Loucy (cell line): ENCODE data around the gene AUH.

Source experiments
- EZH2phosphoT487 ChIP-seq: fragments of 200-600 bp; IDR thresholded peaks from 2 replicates; pipeline ENCODE4 v1.6.1; 2018; ENCODE audit warnings: antibody characterized with exemption, mild to moderate bottlenecking, moderate library complexity, borderline replicate concordance
- TF ChIP-seq, protein P1 (sequence below): fragments of 200-600 bp; sonication (generic); conservative IDR thresholded peaks from 2 replicates; pipeline ENCODE4 v1.5.1; 2014; ENCODE audit warnings: mild to moderate bottlenecking, antibody characterized with exemption, low read length

DNA sequence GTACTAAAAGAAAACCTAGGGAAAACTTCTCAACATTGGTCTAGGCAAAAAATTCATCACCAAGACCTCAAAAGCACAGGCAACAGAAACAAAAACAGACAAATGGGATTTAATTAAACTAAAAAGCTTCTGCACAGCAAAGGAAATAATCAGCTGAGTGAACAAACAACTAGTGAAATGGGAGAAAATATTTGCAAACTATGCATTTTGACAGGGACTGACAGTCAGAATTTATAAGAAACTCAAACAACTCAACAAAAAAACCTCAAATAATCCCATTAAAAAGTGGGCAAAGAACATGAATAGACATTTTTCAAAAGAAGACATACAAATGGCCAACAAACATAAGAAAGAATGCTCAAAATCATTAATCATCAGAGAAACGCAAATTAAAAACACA is 189.4 kb downstream of the AUH start:
- TF ChIP-seq, protein P1, sequence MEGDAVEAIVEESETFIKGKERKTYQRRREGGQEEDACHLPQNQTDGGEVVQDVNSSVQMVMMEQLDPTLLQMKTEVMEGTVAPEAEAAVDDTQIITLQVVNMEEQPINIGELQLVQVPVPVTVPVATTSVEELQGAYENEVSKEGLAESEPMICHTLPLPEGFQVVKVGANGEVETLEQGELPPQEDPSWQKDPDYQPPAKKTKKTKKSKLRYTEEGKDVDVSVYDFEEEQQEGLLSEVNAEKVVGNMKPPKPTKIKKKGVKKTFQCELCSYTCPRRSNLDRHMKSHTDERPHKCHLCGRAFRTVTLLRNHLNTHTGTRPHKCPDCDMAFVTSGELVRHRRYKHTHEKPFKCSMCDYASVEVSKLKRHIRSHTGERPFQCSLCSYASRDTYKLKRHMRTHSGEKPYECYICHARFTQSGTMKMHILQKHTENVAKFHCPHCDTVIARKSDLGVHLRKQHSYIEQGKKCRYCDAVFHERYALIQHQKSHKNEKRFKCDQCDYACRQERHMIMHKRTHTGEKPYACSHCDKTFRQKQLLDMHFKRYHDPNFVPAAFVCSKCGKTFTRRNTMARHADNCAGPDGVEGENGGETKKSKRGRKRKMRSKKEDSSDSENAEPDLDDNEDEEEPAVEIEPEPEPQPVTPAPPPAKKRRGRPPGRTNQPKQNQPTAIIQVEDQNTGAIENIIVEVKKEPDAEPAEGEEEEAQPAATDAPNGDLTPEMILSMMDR, result no peak
- no peak for TF ChIP-seq EZH2phosphoT487
